Uterus (tissue), 2 donors: ENCODE measurements around the gene DLG1.

ENCODE experiments used
- POLR2A ChIP-seq, 2 donors: fragments of 450-650 bp; IDR thresholded peaks; one replicate each; pipeline ENCODE4 v1.6.1; 2016; ENCODE audit warnings: antibody characterized with exemption in 2 of 2, mild to moderate bottlenecking in 1 of 2, moderate library complexity in 1 of 2
- TF ChIP-seq, protein P1 (sequence below), 4 experiments: fragments of 200-600 bp in 2 of 4; fragments of 450-650 bp in 2 of 4; sonication (generic) in 2 of 4; IDR thresholded peaks; one replicate each; pipeline ENCODE4 v1.5.1; 2016 to 2019; ENCODE audit warnings: antibody characterized with exemption in 4 of 4, mild to moderate bottlenecking in 2 of 4, moderate library complexity in 1 of 4

DNA sequence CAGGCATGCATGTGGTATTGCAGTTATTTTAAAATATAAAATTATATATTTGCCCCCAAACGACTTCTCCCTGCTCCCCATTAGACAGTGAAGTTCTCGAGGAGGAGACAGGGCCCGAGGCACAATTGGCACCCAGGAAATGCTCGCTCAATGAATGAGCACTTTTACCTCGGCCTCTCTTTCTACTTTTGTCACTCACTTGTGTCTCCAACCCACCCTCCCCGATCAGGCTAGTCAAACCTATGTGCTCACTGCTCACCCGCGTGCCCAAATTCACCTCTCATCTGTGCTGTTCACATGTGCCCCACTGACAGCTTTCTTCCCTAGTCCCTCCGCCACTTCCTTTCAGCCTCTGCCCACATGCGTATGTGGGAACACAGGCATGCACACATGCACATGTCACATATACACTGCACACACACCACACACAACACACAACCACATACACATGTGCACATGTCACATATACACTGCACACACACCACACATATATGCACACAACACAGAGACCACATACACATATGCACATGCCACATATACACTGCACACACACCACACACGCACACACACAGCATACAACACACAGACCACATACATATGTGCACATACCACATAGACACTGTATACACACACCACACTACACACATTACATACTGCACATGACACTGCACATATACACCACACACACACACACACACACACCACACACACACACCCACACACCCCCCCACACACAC lies 46.3 kb upstream of the DLG1 start:
- TF ChIP-seq, protein P1, sequence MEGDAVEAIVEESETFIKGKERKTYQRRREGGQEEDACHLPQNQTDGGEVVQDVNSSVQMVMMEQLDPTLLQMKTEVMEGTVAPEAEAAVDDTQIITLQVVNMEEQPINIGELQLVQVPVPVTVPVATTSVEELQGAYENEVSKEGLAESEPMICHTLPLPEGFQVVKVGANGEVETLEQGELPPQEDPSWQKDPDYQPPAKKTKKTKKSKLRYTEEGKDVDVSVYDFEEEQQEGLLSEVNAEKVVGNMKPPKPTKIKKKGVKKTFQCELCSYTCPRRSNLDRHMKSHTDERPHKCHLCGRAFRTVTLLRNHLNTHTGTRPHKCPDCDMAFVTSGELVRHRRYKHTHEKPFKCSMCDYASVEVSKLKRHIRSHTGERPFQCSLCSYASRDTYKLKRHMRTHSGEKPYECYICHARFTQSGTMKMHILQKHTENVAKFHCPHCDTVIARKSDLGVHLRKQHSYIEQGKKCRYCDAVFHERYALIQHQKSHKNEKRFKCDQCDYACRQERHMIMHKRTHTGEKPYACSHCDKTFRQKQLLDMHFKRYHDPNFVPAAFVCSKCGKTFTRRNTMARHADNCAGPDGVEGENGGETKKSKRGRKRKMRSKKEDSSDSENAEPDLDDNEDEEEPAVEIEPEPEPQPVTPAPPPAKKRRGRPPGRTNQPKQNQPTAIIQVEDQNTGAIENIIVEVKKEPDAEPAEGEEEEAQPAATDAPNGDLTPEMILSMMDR (IDR thresholded peaks at IDR 0.05): no peak
- no peak for TF ChIP-seq POLR2A (IDR thresholded peaks at IDR 0.05)
